ENCODE results near the gene CHST13.
"Not testable (repeated sequence)": the region's sequence is repeated elsewhere in the genome, so short reads cannot be mapped to it uniquely, and the experiment has no call there.

The CHST13 gene

GRCh38 chr3:126581569-126581968 lies 57.6 kb downstream of the CHST13 start:
- no peaks in the 10 kb centered on the region for H3K4me1 Mint-ChIP-seq
- no peaks in the 10 kb centered on the region for H3K9me3 Mint-ChIP-seq
- H3K36me3 Mint-ChIP-seq, result no peaks in the 10 kb centered on the region
- DNase-seq (ENCODE audit: low spot score in 2 of 2) (no peak), ATAC-seq (no peak)
- no peak overlapping the region for H3K27ac Mint-ChIP-seq
- H3K4me3 Mint-ChIP-seq, result no peak overlapping the region

GRCh38 chr3:126582311-126582710 lies 58.4 kb downstream of the CHST13 start:
- H3K27ac Mint-ChIP-seq, result no peak overlapping the region
- no peak for ATAC-seq
- H3K9me3 Mint-ChIP-seq, result no peaks in the 10 kb centered on the region
- no peaks in the 10 kb centered on the region for H3K36me3 Mint-ChIP-seq
- H3K4me1 Mint-ChIP-seq, result no peaks in the 10 kb centered on the region
- H3K4me3 Mint-ChIP-seq, result no peak overlapping the region
- DNase-seq (ENCODE audit: low spot score in 2 of 2), result no peak

GRCh38 chr3:126591515-126591914 lies 67.6 kb downstream of the CHST13 start:
- H3K4me3 Mint-ChIP-seq; ATAC-seq; H3K36me3 Mint-ChIP-seq; H3K4me1 Mint-ChIP-seq; DNase-seq (ENCODE audit: low spot score in 2 of 2); H3K27ac Mint-ChIP-seq; H3K9me3 Mint-ChIP-seq: not testable (repeated sequence)
